Fibroblast of skin of abdomen (primary cell): ENCODE measurements around the gene GALNT4.

Experiments used
- DNase-seq: peaks from one replicate; pipeline ENCODE4 v3.0.0-alpha.2; 2013

GALNT4 gene

GRCh38 chr12:89493670-89494302, 30.8 kb downstream of the GALNT4 start:
- no peak for DNase-seq

- no peak for DNase-seq
Measured at GRCh38 chr12:89492883-89493282, 31.7 kb downstream of the GALNT4 start.

GRCh38 chr12:89490922-89491321, 33.7 kb downstream of the GALNT4 start:
- no peak for DNase-seq

- no peak for DNase-seq
Measured at GRCh38 chr12:89486264-89486663, 38.3 kb downstream of the GALNT4 start.

GRCh38 chr12:89484470-89484869, 40.1 kb downstream of the GALNT4 start:
- DNase-seq: no peak

GRCh38 chr12:89481213-89481914, 43.2 kb downstream of the GALNT4 start:
- no peak for DNase-seq

- no peak for DNase-seq
Measured at GRCh38 chr12:89479982-89480381, 44.6 kb downstream of the GALNT4 start.

- no peak for DNase-seq
Measured at GRCh38 chr12:89477633-89478279, 46.8 kb downstream of the GALNT4 start.

- no peak for DNase-seq
Measured at GRCh38 chr12:89476904-89477595, 47.5 kb downstream of the GALNT4 start.

- no peak for DNase-seq
Measured at GRCh38 chr12:89476232-89476631, 48.4 kb downstream of the GALNT4 start.

GRCh38 chr12:89475203-89475990, 49.2 kb downstream of the GALNT4 start:
- DNase-seq: no peak

- DNase-seq: no peak
Measured at GRCh38 chr12:89474615-89475014, 50.0 kb downstream of the GALNT4 start.
